ENCODE data around the gene CCND3.
"Not testable (repeated sequence)": the region's sequence is repeated elsewhere in the genome, so short reads cannot be mapped to it uniquely, and the experiment has no call there.

DNA sequence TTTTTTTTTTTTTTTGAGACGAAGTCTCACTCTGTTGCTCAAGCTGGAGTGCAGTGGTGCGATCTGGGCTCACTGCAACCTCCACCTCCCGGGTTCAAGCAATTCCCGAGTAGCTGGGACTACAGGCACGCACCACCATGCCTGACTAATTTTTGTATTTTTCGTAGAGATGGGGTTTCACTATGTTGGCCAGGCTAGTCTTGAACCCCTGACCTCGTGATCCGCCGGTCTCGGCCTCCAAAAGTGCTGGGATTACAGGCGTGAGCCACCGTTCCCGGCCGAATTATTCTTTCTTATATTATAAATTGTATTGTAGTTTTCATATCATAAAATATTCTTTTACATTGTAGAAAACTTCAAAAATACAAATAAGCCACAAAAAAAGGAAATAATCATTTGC is 1.3 kb upstream of the CCND3 start:
- TF ChIP-seq, protein P1, sequence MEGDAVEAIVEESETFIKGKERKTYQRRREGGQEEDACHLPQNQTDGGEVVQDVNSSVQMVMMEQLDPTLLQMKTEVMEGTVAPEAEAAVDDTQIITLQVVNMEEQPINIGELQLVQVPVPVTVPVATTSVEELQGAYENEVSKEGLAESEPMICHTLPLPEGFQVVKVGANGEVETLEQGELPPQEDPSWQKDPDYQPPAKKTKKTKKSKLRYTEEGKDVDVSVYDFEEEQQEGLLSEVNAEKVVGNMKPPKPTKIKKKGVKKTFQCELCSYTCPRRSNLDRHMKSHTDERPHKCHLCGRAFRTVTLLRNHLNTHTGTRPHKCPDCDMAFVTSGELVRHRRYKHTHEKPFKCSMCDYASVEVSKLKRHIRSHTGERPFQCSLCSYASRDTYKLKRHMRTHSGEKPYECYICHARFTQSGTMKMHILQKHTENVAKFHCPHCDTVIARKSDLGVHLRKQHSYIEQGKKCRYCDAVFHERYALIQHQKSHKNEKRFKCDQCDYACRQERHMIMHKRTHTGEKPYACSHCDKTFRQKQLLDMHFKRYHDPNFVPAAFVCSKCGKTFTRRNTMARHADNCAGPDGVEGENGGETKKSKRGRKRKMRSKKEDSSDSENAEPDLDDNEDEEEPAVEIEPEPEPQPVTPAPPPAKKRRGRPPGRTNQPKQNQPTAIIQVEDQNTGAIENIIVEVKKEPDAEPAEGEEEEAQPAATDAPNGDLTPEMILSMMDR (IDR thresholded peaks at IDR 0.05; ENCODE audit: insufficient read depth, low read depth, low read length): not testable (repeated sequence)
- TF ChIP-seq EZH2 (IDR thresholded peaks at IDR 0.05; ENCODE audit: insufficient read depth, low read length): not testable (repeated sequence)

Data from astrocyte (in vitro differentiated cells and primary cell).